Osteoblast (primary cell): ENCODE results near the gene APOA4. TPM values are rescaled to one million over a fixed set of nuclear protein-coding genes. Genes with fewer than 3 reads are reported as not detected.

Experiments
- DNase-seq: peaks from one replicate; pipeline ENCODE4 v3.0.0; 2011; ENCODE audit warnings: low spot score, mixed read lengths; ENCODE audit not compliant: insufficient read length; ENCODE audit errors: missing footprints
- H2AFZ ChIP-seq: 2 replicates; pipeline ENCODE4 v1.6.0; 2011; ENCODE audit warnings: mild to moderate bottlenecking, low read length
- H3K27ac ChIP-seq: 2 replicates; pipeline ENCODE4 v1.5.1; 2011; ENCODE audit warnings: mild to moderate bottlenecking, low read depth, low read length, moderate library complexity
- H3K27me3 ChIP-seq: 2 replicates; pipeline ENCODE4 v1.6.0; 2012; ENCODE audit warnings: mild to moderate bottlenecking, control low read depth, inconsistent platforms, low read length, moderate library complexity; ENCODE audit not compliant: insufficient read depth
- H3K36me3 ChIP-seq: 2 replicates; pipeline ENCODE4 v1.5.1; 2011; ENCODE audit warnings: mild to moderate bottlenecking, low read length, control low read depth, moderate library complexity; ENCODE audit not compliant: insufficient read depth
- H3K4me1 ChIP-seq: 2 replicates; pipeline ENCODE4 v1.5.1; 2011; ENCODE audit warnings: mild to moderate bottlenecking, low read length, control low read depth, moderate library complexity; ENCODE audit not compliant: insufficient read depth
- H3K4me2 ChIP-seq: 2 replicates; pipeline ENCODE4 v1.6.0; 2011; ENCODE audit warnings: mild to moderate bottlenecking, low read length; ENCODE audit not compliant: insufficient read depth
- H3K4me3 ChIP-seq: fragments of 200-600 bp; sonication (generic); 3 replicates; pipeline ENCODE4 v1.5.1; 2012; ENCODE audit warnings: mild to moderate bottlenecking, low read length, inconsistent platforms; ENCODE audit not compliant: insufficient read depth
- H3K79me2 ChIP-seq: 2 replicates; pipeline ENCODE4 v1.6.0; 2012; ENCODE audit warnings: mild to moderate bottlenecking, low read length, control low read depth, inconsistent platforms; ENCODE audit not compliant: insufficient read depth
- H3K9me3 ChIP-seq: 2 replicates; pipeline ENCODE4 v1.5.1; 2011; ENCODE audit warnings: low read depth, low read length, control low read depth
- H4K20me1 ChIP-seq: 2 replicates; pipeline ENCODE4 v1.6.0; 2012; ENCODE audit warnings: mild to moderate bottlenecking, low read length, control low read depth; ENCODE audit not compliant: insufficient read depth
- total RNA-seq: library from RNA; depleted of rRNA; stranded (reverse); fragments of >200 nt; gene quantifications from 2 replicates; pipeline ENCODE4 v1.2.3, GENCODE V29; 2012
- TF ChIP-seq, protein P1 (sequence below): IDR thresholded peaks from 2 replicates; pipeline ENCODE4 v1.5.1; 2011; ENCODE audit warnings: mild to moderate bottlenecking, low read depth, low read length, moderate library complexity; ENCODE audit errors: extremely low read depth

Gene APOA4
- total RNA-seq, 1 donor, result not detected

- no peaks in the 10 kb centered on the region for H3K79me2 ChIP-seq
- no peak overlapping the region for H3K4me2 ChIP-seq
- H4K20me1 ChIP-seq, result no peaks in the 10 kb centered on the region
- no peak overlapping the region for H2AFZ ChIP-seq
- TF ChIP-seq, protein P1, sequence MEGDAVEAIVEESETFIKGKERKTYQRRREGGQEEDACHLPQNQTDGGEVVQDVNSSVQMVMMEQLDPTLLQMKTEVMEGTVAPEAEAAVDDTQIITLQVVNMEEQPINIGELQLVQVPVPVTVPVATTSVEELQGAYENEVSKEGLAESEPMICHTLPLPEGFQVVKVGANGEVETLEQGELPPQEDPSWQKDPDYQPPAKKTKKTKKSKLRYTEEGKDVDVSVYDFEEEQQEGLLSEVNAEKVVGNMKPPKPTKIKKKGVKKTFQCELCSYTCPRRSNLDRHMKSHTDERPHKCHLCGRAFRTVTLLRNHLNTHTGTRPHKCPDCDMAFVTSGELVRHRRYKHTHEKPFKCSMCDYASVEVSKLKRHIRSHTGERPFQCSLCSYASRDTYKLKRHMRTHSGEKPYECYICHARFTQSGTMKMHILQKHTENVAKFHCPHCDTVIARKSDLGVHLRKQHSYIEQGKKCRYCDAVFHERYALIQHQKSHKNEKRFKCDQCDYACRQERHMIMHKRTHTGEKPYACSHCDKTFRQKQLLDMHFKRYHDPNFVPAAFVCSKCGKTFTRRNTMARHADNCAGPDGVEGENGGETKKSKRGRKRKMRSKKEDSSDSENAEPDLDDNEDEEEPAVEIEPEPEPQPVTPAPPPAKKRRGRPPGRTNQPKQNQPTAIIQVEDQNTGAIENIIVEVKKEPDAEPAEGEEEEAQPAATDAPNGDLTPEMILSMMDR, result no peak
- H3K27ac ChIP-seq, result peak overlapping the region; percentile 94
- no peaks in the 10 kb centered on the region for H3K9me3 ChIP-seq
- no peak overlapping the region for H3K4me3 ChIP-seq
- peaks cover 59% of the 10 kb centered on the region for H3K4me1 ChIP-seq
- no peaks in the 10 kb centered on the region for H3K27me3 ChIP-seq
- no peak for DNase-seq
- H3K36me3 ChIP-seq, result peaks cover 48% of the 10 kb centered on the region
These were observed 41.4 kb upstream of the APOA4 start for GRCh38 chr11:116864531-116864930.

DNA sequence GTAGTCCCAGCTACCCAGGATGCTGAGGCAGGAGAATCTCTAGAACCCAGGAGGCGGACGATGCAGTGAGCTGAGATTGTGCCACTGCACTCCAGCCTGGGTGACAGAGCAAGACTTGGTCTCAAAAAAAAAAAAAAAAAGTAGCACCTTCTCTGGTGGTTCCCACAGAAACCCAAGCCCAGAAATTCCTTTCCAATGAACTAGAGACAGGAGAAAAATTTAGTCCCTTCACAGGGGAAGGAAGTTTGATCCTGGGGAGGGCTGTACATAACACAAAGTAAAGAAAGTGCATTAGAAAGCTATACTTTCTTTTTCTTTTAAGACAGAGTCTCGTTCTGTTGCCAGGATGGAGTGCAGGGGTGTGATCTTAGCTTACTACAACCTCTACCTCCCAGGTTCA, 39.8 kb upstream of the APOA4 start:
- no peak overlapping the region for H3K4me2 ChIP-seq
- DNase-seq, result no peak
- peaks cover 62% of the 10 kb centered on the region for H3K4me1 ChIP-seq
- H4K20me1 ChIP-seq, result no peaks in the 10 kb centered on the region
- no peak overlapping the region for H2AFZ ChIP-seq
- no peaks in the 10 kb centered on the region for H3K27me3 ChIP-seq
- TF ChIP-seq, protein P1, result no peak
- no peaks in the 10 kb centered on the region for H3K9me3 ChIP-seq
- H3K4me3 ChIP-seq, result no peak overlapping the region
- no peaks in the 10 kb centered on the region for H3K79me2 ChIP-seq
- H3K27ac ChIP-seq, result peak overlapping the region; percentile 94
- H3K36me3 ChIP-seq, result peaks cover 55% of the 10 kb centered on the region

GRCh38 chr11:116862185-116862584, 39.1 kb upstream of the APOA4 start:
- no peaks in the 10 kb centered on the region for H3K9me3 ChIP-seq
- TF ChIP-seq, protein P1, result no peak
- H3K4me3 ChIP-seq, result no peak overlapping the region
- peaks cover 53% of the 10 kb centered on the region for H3K36me3 ChIP-seq
- H3K27ac ChIP-seq, result peak overlapping the region; percentile 94
- no peaks in the 10 kb centered on the region for H3K79me2 ChIP-seq
- peaks cover 64% of the 10 kb centered on the region for H3K4me1 ChIP-seq
- no peaks in the 10 kb centered on the region for H3K27me3 ChIP-seq
- DNase-seq, result no peak
- no peak overlapping the region for H2AFZ ChIP-seq
- no peak overlapping the region for H3K4me2 ChIP-seq
- no peaks in the 10 kb centered on the region for H4K20me1 ChIP-seq

DNA sequence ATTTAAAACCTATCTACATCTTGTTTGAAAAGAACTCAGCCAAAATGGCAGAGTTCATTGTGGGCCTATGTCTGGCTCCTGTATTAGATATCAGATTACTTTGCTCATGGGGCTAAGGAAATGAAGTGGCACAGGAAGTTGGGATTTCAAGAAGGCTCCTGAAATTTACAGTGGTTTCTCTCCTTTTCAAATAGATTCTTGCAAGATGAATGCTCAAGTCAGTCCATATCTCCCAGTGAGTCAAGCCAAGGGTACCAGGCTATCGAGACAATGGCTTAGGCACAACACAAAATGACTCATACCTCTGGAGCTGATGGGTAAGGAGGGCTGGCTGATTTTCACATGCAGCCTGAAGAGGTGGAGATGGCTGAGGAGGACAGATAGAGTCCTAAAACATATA, 38.4 kb upstream of the APOA4 start:
- no peak overlapping the region for H3K4me3 ChIP-seq
- H2AFZ ChIP-seq, result no peak overlapping the region
- H3K27ac ChIP-seq, result peak overlapping the region; percentile 74
- no peaks in the 10 kb centered on the region for H3K27me3 ChIP-seq
- TF ChIP-seq, protein P1, result no peak
- no peak overlapping the region for H3K4me2 ChIP-seq
- peak; percentile 91 for DNase-seq
- peaks cover 59% of the 10 kb centered on the region for H3K4me1 ChIP-seq
- H3K79me2 ChIP-seq, result no peaks in the 10 kb centered on the region
- H3K9me3 ChIP-seq, result no peaks in the 10 kb centered on the region
- H3K36me3 ChIP-seq, result peaks cover 50% of the 10 kb centered on the region
- no peaks in the 10 kb centered on the region for H4K20me1 ChIP-seq
